GM12892 (cell line): ENCODE data around the gene SIK3.

Source experiments
- POLR2A ChIP-seq: IDR thresholded peaks from 2 replicates; pipeline ENCODE4 v1.6.1; 2011; ENCODE audit warnings: low read depth, low read length, control low read depth
- POLR2AphosphoS5 ChIP-seq: IDR thresholded peaks from 2 replicates; pipeline ENCODE4 v1.6.1; 2011; ENCODE audit warnings: low read depth, low read length, control low read depth

GRCh38 chr11:116958246-116958645 lies 140.0 kb downstream of the SIK3 start:
- TF ChIP-seq POLR2AphosphoS5 (no peak), POLR2A (no peak)
